Vagina (tissue), 2 donors: Measurements from ENCODE around the gene UBTD1.

ENCODE experiments used
- POLR2AphosphoS5 ChIP-seq, 2 donors: sonication (generic); formaldehyde crosslinking; IDR thresholded peaks; one replicate each; pipeline ENCODE4 v1.9.0; 2017; ENCODE audit warnings: antibody characterized with exemption in 2 of 2, mild to moderate bottlenecking in 2 of 2, low read depth in 1 of 2; ENCODE audit not compliant: insufficient read depth in 1 of 2
- TF ChIP-seq, protein P1 (sequence below), 3 experiments: fragments of 450-650 bp in 2 of 3; fragments of 200-600 bp in 1 of 3; sonication (generic) in 1 of 3; IDR thresholded peaks; one replicate each; pipeline ENCODE4 v1.5.1; 2017 to 2019; ENCODE audit warnings: antibody characterized with exemption in 3 of 3, mild to moderate bottlenecking in 2 of 3, moderate library complexity in 2 of 3

- TF ChIP-seq, protein P1, sequence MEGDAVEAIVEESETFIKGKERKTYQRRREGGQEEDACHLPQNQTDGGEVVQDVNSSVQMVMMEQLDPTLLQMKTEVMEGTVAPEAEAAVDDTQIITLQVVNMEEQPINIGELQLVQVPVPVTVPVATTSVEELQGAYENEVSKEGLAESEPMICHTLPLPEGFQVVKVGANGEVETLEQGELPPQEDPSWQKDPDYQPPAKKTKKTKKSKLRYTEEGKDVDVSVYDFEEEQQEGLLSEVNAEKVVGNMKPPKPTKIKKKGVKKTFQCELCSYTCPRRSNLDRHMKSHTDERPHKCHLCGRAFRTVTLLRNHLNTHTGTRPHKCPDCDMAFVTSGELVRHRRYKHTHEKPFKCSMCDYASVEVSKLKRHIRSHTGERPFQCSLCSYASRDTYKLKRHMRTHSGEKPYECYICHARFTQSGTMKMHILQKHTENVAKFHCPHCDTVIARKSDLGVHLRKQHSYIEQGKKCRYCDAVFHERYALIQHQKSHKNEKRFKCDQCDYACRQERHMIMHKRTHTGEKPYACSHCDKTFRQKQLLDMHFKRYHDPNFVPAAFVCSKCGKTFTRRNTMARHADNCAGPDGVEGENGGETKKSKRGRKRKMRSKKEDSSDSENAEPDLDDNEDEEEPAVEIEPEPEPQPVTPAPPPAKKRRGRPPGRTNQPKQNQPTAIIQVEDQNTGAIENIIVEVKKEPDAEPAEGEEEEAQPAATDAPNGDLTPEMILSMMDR (IDR thresholded peaks at IDR 0.05), result no peak
- no peak for TF ChIP-seq POLR2AphosphoS5 (IDR thresholded peaks at IDR 0.05; ENCODE audit: insufficient read depth in 1 of 2, low read depth in 1 of 2)
Observed at GRCh38 chr10:97531401-97531986, 32.8 kb downstream of the UBTD1 start.
